PC-9 (cell line): Measurements from ENCODE around the gene NUF2. TPM values are rescaled to one million over a fixed set of nuclear protein-coding genes. Genes with fewer than 3 reads are reported as not detected.
"Not testable (repeated sequence)": the region's sequence is repeated elsewhere in the genome, so short reads cannot be mapped to it uniquely, and the experiment has no call there.

Source experiments
- BruUV-seq: library from RNA; stranded (reverse); fragments of 400-500 nt; replicated peaks from 2 replicates; lab custom pipeline; 2021; lab: Mats Ljungman, UMichigan
- CTCF ChIA-PET: fragments of 300-600 bp; sonication (Branson Sonifier 250); formaldehyde crosslinking; loops from one replicate; lab custom pipeline; 2022; ENCODE audit warnings: antibody characterized with exemption; lab: Charles Lee
- POLR2A ChIA-PET: fragments of 300-600 bp; sonication (Branson Sonifier 250); formaldehyde crosslinking; loops from one replicate; lab custom pipeline; 2022; ENCODE audit warnings: antibody characterized with exemption; ENCODE audit not compliant: unreplicated experiment; lab: Charles Lee
- DNase-seq, 2 experiments: peaks; one replicate each; pipeline versions ENCODE4 v3.0.0 to v3.0.0-alpha.2; 2015 to 2022; ENCODE audit warnings: mixed read lengths in 1 of 2
- H2AFZ ChIP-seq: fragments of 200-600 bp; sonication (generic); 2 replicates; pipeline ENCODE4 v1.8.1; 2017; ENCODE audit warnings: antibody characterized with exemption
- H3F3A ChIP-seq: fragments of 200-600 bp; sonication (generic); 2 replicates; pipeline ENCODE4 v1.8.1; 2017; ENCODE audit warnings: antibody characterized with exemption, mild to moderate bottlenecking, low read depth; ENCODE audit not compliant: insufficient read depth
- H3K27ac ChIP-seq: fragments of 200-600 bp; sonication (generic); 2 replicates; pipeline ENCODE4 v1.6.1; 2016; ENCODE audit warnings: mixed run types
- H3K27me3 ChIP-seq: fragments of 200-600 bp; sonication (generic); 2 replicates; pipeline ENCODE4 v1.6.1; 2016; ENCODE audit warnings: low read depth, mixed run types; ENCODE audit not compliant: insufficient read depth
- H3K36me3 ChIP-seq: fragments of 200-600 bp; sonication (generic); 2 replicates; pipeline ENCODE4 v1.6.1; 2016; ENCODE audit warnings: low read depth, mixed run types
- H3K4me1 ChIP-seq: fragments of 200-600 bp; sonication (generic); replicated peaks from 2 replicates; pipeline ENCODE4 v1.6.1; 2016; ENCODE audit warnings: mixed run types; ENCODE audit not compliant: insufficient read depth
- H3K4me2 ChIP-seq: fragments of 200-600 bp; sonication (generic); 2 replicates; pipeline ENCODE4 v1.6.1; 2017; ENCODE audit warnings: mixed run types
- H3K4me3 ChIP-seq: fragments of 200-600 bp; sonication (generic); 2 replicates; pipeline ENCODE4 v1.6.1; 2016; ENCODE audit warnings: mixed run types
- H3K79me2 ChIP-seq: fragments of 200-600 bp; sonication (generic); 2 replicates; pipeline ENCODE4 v1.6.1; 2017; ENCODE audit warnings: low read depth, mixed run types
- H3K9me2 ChIP-seq: fragments of 200-600 bp; sonication (generic); 2 replicates; pipeline ENCODE4 v1.8.1; 2017; ENCODE audit warnings: mild to moderate bottlenecking; ENCODE audit not compliant: insufficient read depth
- H3K9me3 ChIP-seq: fragments of 200-600 bp; sonication (generic); 2 replicates; pipeline ENCODE4 v1.8.1; 2016; ENCODE audit warnings: low read depth; ENCODE audit not compliant: insufficient read depth
- H4K20me1 ChIP-seq: fragments of 200-600 bp; sonication (generic); 2 replicates; pipeline ENCODE4 v1.8.1; 2017; ENCODE audit not compliant: insufficient read depth
- CTCF ChIP-seq: fragments of 200-600 bp; sonication (generic); conservative IDR thresholded peaks from 2 replicates; pipeline ENCODE4 v1.6.1; 2017; ENCODE audit warnings: mixed run types, antibody characterized with exemption, mild to moderate bottlenecking, moderate library complexity
- EZH2 ChIP-seq: fragments of 200-600 bp; sonication (generic); IDR thresholded peaks from 2 replicates; pipeline ENCODE4 v1.8.0; 2017; ENCODE audit warnings: antibody characterized with exemption, low read depth
- intact Hi-C: fragments of 100-400 bp; cut with micrococcal nuclease; formaldehyde crosslinking; loops from one replicate; pipeline ENCODE4 v1.10.0; 2022; ENCODE audit not compliant: unreplicated experiment
- total RNA-seq: library from RNA; stranded (reverse); gene quantifications from 2 replicates; pipeline ENCODE4 v1.2.3, GENCODE V29; 2021

Gene NUF2
- total RNA-seq, 1 experiment from 2014 or later, result 33.3 TPM

GRCh38 chr1:163275222-163275621 is 46.5 kb upstream of the NUF2 start:
- Histone ChIP-seq H3K36me3 (no peaks in the 10 kb centered on the region), H3K9me2 (no peaks in the 10 kb centered on the region), H3K9me3 (no peaks in the 10 kb centered on the region), H3K4me1 (no peaks in the 10 kb centered on the region), H3K4me3 (no peak overlapping the region), H3K27ac (no peak overlapping the region), H3K79me2 (no peaks in the 10 kb centered on the region), H4K20me1 (no peaks in the 10 kb centered on the region), H2AFZ (no peak overlapping the region), H3K27me3 (no peaks in the 10 kb centered on the region), H3F3A (no peaks in the 10 kb centered on the region), H3K4me2 (no peak overlapping the region)
- intact Hi-C loops, result no loop called here
- POLR2A ChIA-PET, result no interaction called here
- CTCF ChIA-PET, result no interaction called here
- no TSS peak for BruUV-seq
- TF ChIP-seq EZH2 (no peak), CTCF (no peak)
- DNase-seq, result no peak

- no peaks in the 10 kb centered on the region for H3K27me3 ChIP-seq
- no peak for DNase-seq
- no peak overlapping the region for H2AFZ ChIP-seq
- no peaks in the 10 kb centered on the region for H3K4me1 ChIP-seq
- no peak overlapping the region for H3K27ac ChIP-seq
- H3K4me3 ChIP-seq, result no peak overlapping the region
- no peaks in the 10 kb centered on the region for H3F3A ChIP-seq
- no TSS peak for BruUV-seq
- POLR2A ChIA-PET, result no interaction called here
- CTCF ChIA-PET, result no interaction called here
- no peaks in the 10 kb centered on the region for H3K36me3 ChIP-seq
- H4K20me1 ChIP-seq, result no peaks in the 10 kb centered on the region
- no peak for TF ChIP-seq EZH2
- no peak for TF ChIP-seq CTCF
- H3K4me2 ChIP-seq, result no peak overlapping the region
- intact Hi-C loops, result no loop called here
- H3K9me3 ChIP-seq, result no peaks in the 10 kb centered on the region
- H3K79me2 ChIP-seq, result no peaks in the 10 kb centered on the region
- no peaks in the 10 kb centered on the region for H3K9me2 ChIP-seq
Measured at GRCh38 chr1:163278602-163279001, 43.2 kb upstream of the NUF2 start.

- CTCF ChIA-PET, intact Hi-C loops, POLR2A ChIA-PET: not testable (repeated sequence)
Measured at GRCh38 chr1:163284867-163285266, 36.9 kb upstream of the NUF2 start.

GRCh38 chr1:163290025-163290640 is 31.6 kb upstream of the NUF2 start:
- intact Hi-C loops, result no loop called here
- TF ChIP-seq EZH2 (no peak), CTCF (no peak)
- CTCF ChIA-PET, result no interaction called here
- POLR2A ChIA-PET, result no interaction called here
- Histone ChIP-seq H3K9me2 (no peaks in the 10 kb centered on the region), H3K27me3 (no peaks in the 10 kb centered on the region), H3K4me3 (no peak overlapping the region), H3K4me2 (no peak overlapping the region), H3K4me1 (no peaks in the 10 kb centered on the region), H3K36me3 (no peaks in the 10 kb centered on the region), H3F3A (no peaks in the 10 kb centered on the region), H3K79me2 (no peaks in the 10 kb centered on the region), H3K27ac (no peak overlapping the region), H4K20me1 (no peaks in the 10 kb centered on the region), H3K9me3 (no peaks in the 10 kb centered on the region), H2AFZ (no peak overlapping the region)
- DNase-seq, result no peak
- BruUV-seq, result no TSS peak

More at GRCh38 chr1:163284867-163285266, 36.9 kb upstream of the NUF2 start:
- not testable (repeated sequence) for H3K4me3 ChIP-seq, DNase-seq, BruUV-seq, H3K9me3 ChIP-seq, H3K27me3 ChIP-seq, H3K79me2 ChIP-seq, H4K20me1 ChIP-seq, H3K36me3 ChIP-seq, H3K4me1 ChIP-seq, H2AFZ ChIP-seq, H3K4me2 ChIP-seq, H3K27ac ChIP-seq, H3K9me2 ChIP-seq, H3F3A ChIP-seq
